GM19372 (cell line): ENCODE data around the gene CSHL1.

ENCODE experiments used
- ATAC-seq: cut with Tn5 transposase; IDR thresholded peaks from one replicate; pipeline ENCODE4 v1.9.1; 2021; ENCODE audit warnings: mild to moderate bottlenecking, low read depth, moderate library complexity; ENCODE audit not compliant: unreplicated experiment

Gene CSHL1

GRCh38 chr17:63911041-63911635 is at the start of gene CSHL1:
Gene CSHL1 (minus strand): TSS chr17:63911258. CDS start chr17:63911196, 62 bp downstream.
- ATAC-seq, result no peak

DNA sequence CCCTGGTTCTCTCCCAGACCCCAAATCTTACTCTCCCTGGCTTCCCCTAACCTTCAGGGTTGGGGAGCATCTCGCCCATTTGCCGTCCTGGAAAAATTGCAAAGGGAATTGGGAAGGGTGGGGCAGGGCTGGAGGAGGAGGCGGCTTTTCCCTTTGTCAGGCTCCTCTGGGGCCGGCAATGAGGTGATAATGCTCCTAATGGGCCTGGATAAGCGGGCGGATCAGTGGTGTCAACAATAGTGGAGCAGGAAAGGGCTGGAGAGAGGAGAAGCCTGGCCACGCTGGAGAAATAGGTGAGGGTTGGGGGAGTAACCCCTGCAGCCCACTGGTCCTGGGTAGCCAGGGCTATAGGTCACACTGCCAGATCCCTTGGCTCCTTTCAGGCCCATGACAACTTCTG is 49.4 kb upstream of the CSHL1 start:
- no peak for ATAC-seq

- ATAC-seq, result no peak
Observed at GRCh38 chr17:63960006-63960405, 48.9 kb upstream of the CSHL1 start.

DNA sequence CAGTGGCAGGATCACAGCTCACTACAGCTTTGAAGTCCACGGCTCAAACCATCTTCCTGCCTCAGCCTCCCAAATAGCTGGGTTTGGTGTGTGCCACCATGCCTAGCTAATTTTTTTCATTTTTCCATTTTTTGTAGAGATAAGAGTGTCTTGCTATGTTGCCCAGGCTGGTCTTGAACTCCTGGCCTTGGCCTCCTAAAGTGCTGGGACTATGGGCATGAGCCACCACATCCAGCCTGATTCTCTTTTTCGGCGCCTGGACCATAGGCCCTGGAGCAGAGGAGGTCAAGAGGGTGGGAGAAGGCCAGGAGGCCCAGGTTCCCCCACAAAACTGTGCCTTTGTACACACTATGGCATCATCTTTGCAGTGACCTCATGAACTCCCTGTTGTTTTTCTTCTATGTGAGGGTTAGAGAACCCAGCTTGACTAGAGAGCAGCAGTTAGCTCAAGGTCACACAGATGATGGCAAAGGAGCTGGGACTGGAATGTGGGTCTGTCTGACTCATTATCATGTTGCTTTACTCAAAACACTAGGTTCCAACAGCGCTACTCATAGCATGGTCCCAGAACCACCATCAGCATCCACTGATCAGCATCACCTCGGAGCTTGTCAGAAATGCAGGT is 45.4 kb upstream of the CSHL1 start:
- no peak for ATAC-seq

DNA sequence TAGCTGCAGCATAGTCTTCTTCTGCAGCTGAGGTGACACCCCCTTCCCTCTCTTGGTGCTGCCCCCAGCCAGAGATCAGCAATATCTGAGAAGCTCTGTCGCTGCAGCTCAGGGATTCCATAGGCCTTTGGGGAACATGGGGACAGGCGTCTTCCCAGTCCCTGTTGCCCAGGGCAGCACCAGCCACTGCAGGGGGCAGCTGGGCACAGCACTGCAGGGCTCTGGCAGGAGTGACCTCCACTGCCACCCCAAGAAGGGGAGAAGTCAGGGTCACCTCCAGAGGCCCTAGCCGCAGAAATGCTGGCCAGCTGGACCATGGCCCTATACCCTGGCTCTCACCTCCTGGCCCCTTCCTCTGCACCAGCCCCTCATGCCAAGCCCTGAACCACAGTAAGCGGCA is 44.7 kb upstream of the CSHL1 start:
- no peak for ATAC-seq

DNA sequence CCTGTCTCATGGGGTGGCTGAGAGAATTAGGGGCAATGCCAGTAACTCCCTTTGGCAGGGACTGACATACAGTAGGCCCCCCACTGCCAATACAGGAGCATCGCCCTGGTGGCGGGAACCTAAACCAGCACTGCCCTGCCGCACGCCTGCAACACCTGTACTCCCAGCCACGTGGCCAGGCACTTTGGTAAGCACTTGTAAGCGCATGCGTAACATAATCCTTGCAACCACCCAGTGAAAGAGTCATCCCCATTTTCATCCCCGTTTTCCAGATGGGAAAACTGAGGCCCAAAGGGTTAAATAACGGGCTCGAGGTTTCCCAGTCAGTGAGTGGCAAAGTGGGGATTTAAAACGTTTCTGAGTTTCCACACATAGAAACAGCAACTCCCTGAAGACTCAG is 44.2 kb upstream of the CSHL1 start:
- ATAC-seq, result no peak

- ATAC-seq, result no peak
Observed at GRCh38 chr17:63954402-63955063, 43.5 kb upstream of the CSHL1 start.

- ATAC-seq, result no peak
Observed at GRCh38 chr17:63950940-63951907, 40.2 kb upstream of the CSHL1 start.

DNA sequence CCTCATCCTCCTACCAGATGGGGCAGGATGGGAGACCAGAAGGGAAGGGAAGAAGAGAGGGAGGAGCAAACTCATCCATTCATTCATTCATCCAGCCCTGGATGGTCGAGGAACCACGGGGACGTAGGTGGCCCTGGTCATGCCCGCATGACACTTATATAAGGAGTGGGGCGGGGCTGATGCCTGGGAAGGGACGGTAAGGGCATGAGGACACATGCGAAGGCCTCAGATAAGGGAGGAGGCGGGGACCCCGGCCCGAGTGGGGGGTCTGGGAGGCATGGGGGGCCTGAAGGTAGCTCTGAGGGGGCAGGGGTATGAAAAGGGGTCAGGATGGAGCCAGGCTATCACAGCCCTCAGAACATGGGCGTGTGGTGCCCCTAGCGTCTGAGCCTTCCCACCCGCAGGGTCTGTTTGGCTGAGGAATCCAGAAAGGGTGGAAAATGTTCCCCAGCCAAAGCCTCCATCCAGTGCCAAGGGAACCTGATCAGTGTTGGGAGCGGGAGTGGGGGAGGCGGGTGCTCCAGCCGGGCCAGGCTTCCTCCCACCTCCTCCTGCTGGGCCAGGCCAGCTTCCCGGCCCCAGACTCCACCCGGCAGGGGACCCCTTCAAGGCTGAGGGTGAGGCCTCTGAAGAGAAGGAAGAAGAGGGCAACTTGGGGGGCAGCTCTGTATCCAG is 38.7 kb upstream of the CSHL1 start:
- no peak for ATAC-seq

- no peak for ATAC-seq
Observed at GRCh38 chr17:63948521-63948920, 37.5 kb upstream of the CSHL1 start.

DNA sequence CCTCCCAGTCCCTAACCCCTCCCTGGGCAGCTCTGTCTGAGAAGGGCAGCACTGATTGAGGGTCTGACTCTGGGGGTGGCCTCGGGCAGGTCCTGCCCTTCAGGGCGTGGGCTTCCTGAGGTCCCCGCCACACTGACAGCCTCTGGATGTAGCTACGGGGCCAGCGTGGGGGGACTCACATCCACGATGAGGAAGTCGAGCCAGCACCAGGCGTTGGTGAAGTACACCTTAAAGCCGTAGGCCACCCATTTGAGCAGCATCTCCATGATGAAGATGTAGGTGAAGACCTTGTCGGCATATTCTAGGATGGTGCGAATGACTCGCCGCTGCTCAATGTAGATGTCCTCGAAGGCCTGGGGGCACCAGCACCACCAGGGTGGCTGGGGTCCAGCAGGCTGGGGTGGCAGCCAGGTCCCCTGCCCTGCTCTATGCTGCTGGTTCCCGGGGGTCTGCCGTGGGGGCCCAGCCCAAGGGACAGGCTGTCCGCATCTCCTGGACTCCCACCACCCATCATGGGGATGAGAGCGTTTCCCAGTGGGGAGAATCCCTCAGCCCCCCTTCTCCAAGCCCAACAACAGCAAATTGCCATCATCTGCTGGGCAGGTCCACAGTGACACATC is 36.8 kb upstream of the CSHL1 start:
- no peak for ATAC-seq

DNA sequence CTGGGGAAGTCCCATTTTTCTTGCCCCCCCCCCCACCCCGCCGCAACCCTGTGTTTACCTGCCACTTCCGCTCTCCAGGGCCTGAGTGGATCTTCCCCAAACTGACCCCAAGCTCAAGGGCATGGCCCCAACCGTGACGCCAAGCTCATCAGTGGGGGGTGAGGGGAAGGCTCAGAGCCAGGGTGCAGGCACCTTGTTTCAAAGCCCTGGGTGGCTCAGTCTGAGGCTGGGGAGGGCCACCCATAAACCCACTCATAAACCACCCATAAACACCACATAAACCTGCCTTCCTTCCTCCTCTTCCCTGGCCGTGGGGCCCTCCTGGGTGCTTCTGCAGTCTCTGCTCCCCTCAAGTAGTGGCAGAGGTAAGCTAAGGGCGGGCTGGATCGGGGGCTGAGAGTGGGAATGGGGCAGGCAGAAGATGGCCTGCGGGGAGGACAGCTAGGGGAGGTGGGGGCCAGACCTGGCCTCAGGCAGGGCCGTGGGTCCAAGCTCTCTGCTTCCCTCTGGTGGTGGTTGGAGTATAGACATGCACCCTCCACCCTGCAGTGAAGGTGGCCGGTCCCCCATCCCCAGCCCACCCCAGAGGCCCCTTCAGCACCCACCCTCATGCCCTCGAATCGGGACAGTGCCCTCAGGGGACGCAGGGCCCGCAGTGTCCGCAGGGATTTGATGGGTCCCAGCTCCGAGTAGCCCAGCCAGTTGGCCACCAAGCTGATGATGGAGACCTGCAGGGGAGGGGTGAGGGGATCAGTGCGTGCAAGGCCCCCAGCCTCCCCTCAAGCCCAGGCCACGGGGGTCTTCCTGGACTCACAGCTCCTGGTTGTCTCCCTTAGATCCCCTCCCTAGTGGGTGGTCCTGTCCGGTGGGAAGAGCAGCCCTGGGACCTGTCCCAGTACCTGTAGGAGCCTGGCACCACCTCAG is 35.6 kb upstream of the CSHL1 start:
- no peak for ATAC-seq

DNA sequence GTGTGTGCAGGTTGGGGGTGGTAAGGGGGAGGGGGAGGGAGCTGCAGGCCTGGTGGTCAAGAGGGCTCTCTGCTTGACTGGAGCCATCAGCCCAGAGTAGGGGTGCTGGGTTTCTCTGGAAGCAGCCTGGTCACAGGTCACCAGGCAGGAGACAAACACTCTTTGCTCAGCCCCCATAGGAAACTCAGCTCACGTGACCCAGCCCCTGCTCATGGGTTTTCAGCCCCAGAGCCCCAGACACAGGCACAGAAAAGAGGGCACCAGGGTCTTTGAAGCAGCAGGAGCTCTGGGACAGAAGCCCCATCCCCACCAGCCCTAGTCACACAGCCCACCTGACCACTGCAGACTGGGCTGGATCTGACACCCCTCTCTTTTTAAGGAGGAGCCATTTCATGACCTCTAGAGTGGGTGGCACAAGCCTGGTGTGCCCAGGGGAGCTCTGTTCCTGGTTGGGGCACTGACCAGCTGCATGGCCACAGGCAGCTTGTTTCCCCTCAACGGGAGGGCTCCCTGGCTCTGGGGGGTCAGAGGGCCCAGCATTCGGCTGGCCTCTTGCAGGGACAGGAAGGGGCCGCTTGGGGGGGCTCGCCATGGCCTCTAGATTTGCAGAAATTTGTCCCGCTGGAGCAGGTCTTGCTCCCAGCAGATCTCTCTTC is 34.9 kb upstream of the CSHL1 start:
- ATAC-seq, result peak; percentile 54

DNA sequence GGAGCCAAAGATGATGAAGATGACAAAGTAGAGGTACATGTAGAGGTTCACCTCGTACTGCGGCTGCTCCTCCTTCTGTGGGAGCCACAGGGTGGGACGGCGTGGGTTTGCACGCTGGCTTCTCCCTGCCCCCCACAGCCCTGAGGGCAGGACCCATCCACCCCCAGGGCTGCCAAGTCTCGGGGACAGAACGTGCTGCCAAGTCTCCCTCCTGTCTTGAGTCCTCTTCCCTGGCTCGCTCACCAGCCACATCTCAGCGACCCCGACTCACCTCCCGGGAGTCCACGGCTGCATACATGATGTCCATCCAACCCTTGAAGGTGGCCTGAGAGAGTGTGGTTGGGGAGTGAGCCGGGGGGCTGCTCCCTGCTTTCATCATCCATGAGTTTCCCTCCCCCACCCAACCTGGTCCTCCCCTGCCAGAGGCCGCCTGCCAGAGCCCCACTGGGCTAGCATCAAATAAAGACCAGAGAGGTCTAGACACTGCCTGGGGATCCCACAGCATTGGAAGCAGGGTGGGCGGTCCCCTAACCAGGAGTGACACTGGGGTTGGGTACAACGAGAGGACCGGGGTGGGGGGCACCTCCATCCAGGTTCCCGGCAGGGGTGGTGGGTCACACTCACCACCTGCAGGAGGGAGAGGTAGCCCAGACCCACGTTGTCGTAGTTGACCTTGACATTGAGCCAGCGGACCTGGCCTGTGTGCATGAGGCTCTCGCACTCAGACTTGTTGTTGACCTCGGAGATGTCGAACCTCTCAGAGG is 33.9 kb upstream of the CSHL1 start:
- ATAC-seq, result no peak

- no peak for ATAC-seq
Observed at GRCh38 chr17:63943745-63944144, 32.7 kb upstream of the CSHL1 start.

DNA sequence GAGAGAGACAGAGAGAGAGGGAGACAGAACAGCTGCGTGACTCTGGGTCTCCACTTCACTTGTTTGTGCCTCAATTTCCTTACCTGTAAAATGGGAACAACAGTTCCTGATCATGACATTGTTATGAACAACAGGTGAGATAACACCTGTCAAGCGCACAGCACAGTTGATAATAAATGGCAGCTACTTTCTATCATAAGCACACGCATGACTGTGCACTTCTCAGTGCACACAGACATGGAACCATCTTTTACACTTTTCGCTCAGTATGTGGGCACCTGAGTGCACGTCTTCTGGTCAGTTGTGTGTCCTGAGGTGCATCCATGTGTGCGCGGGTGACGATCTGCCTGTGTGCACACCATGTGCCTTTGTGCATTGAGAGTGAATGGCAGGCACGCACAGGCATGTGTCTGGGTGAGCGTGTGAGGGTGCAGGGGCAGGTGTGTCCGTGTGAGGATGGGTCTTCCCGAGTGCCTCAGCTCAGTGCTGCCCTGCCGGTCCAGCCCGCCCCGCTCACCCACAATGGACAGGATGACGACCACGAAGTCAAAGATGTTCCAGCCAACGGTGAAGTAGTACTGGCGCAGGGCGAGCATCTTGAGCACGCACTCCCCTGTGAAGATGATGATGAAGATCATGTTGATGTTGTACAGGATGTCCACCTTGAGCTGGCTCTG is 31.4 kb upstream of the CSHL1 start:
- ATAC-seq, result no peak

GRCh38 chr17:63941751-63942150 is 30.7 kb upstream of the CSHL1 start:
- ATAC-seq, result no peak
